GM10248 (cell line): ENCODE data around the gene FAM200C.

Experiments used
- CTCF ChIA-PET: fragments of 300-600 bp; sonication (Branson Sonifier 250); formaldehyde crosslinking; extraction: SDS; loops from one replicate; lab custom pipeline; 2021; ENCODE audit warnings: antibody characterized with exemption; lab: Yijun Ruan, JAX
- POLR2A ChIA-PET: fragments of 350-650 bp; sonication (Branson Sonifier 250); formaldehyde crosslinking; extraction: SDS; loops from one replicate; lab custom pipeline; 2020; ENCODE audit warnings: antibody characterized with exemption; lab: Yijun Ruan, JAX
- DNase-seq: peaks from one replicate; pipeline ENCODE4 v3.0.0; 2012; ENCODE audit errors: extremely low spot score
- CTCF ChIP-seq: IDR thresholded peaks from 2 replicates; pipeline ENCODE4 v1.5.1; 2012; ENCODE audit warnings: mild to moderate bottlenecking, low read depth; ENCODE audit errors: extremely low read depth, missing control alignments, control extremely low read depth

FAM200C gene

GRCh38 chr5:160398806-160399205, 1.0 kb downstream of the FAM200C start:
- ChIA-PET CTCF (interaction anchor here (1.1 to 1.3 kb wide), 2 partner anchors 318 to 377 kb away, joined by 3 read pairs; no protein-coding TSS in a partner anchor), POLR2A (no interaction called here)
- no peak for TF ChIP-seq CTCF
- DNase-seq: no peak

- no peak for DNase-seq
- no peak for TF ChIP-seq CTCF
- ChIA-PET CTCF (no interaction called here), POLR2A (interaction anchor here (0.6 kb wide), 1 partner anchor 170 kb away, joined by 3 read pairs; no protein-coding TSS in a partner anchor)
These were observed 2.4 kb downstream of the FAM200C start for GRCh38 chr5:160397492-160397891.

GRCh38 chr5:160395111-160395510, 4.7 kb downstream of the FAM200C start:
- CTCF ChIA-PET: interaction anchor here (0.9 to 2.3 kb wide), 5 partner anchors 15 to 373 kb away, joined by 3 to 13 read pairs (median 5); no protein-coding TSS in a partner anchor
- POLR2A ChIA-PET: no interaction called here
- no peak for DNase-seq
- no peak for TF ChIP-seq CTCF

- peak; percentile 41 for TF ChIP-seq CTCF
- POLR2A ChIA-PET: no interaction called here
- CTCF ChIA-PET: interaction anchor here (0.9 to 2.8 kb wide), 17 partner anchors 10 to 382 kb away, joined by 3 to 15 read pairs (median 4); partner anchors contain the start of genes C1QTNF2 and TTC1
- peak; percentile 32 for DNase-seq
These were observed 8.8 kb downstream of the FAM200C start for GRCh38 chr5:160390787-160391696.

- ChIA-PET POLR2A (no interaction called here), CTCF (interaction anchor here (1.5 kb wide), 1 partner anchor 367 kb away, joined by 3 read pairs; no protein-coding TSS in a partner anchor)
- no peak for TF ChIP-seq CTCF
- DNase-seq: no peak
These were observed 12.4 kb downstream of the FAM200C start for GRCh38 chr5:160387445-160387844.

- ChIA-PET CTCF (no interaction called here), POLR2A (no interaction called here)
- DNase-seq: no peak
- TF ChIP-seq CTCF: no peak
These were observed 14.4 kb downstream of the FAM200C start for GRCh38 chr5:160385496-160385895.
